GM15510 (cell line): ENCODE results near the gene ARID5B.
A peak's percentile ranks its signal among the peaks of the same experiment; 100 is the strongest.

Source experiments
- POLR2A ChIP-seq: IDR thresholded peaks from 3 replicates; pipeline ENCODE4 v1.6.1; 2011; ENCODE audit warnings: borderline replicate concordance; ENCODE audit not compliant: insufficient read length; ENCODE audit errors: extremely low read depth

Gene ARID5B

DNA sequence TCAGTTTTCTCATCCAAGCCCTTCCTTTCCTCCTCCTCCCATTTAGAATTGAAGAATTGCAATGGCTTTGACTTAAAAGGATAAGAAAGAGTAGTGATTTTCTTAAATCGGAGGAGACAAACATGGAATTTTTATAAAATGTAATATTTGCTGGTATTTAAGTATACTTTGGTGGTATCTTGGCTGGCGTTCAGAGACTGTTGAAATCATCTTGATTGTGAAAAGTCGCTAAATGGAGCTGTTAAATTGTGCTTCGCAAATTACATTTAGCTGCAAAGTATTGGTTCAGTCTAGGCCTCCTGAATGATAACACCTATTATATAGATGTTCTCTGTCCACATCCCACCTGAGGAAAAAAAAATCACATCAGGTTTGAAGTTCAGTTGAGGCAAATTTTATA is 81.8 kb downstream of the ARID5B start:
- no peak for TF ChIP-seq POLR2A

DNA sequence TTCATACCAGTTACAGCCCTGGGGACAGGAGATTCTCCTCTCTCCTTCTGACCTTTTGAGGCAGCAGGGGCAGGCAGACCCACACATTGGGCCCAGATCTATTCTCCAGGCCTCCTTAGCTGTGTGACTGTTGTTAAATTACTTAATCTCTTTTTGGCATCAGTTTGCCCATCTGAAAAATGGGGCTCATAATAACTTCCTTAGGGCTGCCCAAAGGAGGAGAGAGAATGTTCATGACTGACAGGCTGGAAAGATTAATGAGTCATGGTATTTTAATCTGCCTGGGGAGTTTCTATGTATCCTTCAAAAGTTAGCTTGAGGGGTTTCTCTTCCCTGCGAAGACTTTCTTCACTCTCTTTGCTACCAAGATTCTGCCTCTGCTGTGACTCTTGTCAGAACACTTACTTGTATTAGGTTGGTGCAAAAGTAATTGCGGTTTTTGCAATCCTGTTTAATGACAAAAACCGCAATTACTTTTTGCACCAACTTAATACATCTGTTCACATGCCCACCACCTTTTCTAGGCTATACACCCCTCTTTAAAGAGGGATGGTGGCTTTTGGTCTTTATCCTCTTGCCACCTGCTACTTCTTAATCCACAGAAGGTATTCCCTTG is 83.4 kb downstream of the ARID5B start:
- TF ChIP-seq POLR2A = no peak

DNA sequence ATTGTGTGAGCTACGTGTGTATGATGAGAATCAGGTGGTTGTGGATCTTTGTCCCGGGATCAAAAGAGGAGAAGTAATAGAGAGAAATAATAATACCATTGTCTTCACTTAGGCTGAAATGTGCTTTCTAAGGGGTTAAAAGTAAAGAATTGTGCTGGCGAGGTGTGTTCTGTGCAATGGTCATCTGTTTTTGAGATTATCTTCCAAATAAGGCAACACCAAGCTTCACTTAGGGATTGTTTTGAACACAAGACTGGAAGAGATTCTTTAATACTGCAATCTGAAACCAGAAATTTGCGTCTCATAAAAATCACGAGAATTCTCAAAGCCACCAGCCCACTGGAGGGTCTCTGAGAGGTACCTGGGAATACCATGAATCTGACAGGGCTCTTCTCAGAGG is 84.2 kb downstream of the ARID5B start:
- TF ChIP-seq POLR2A = no peak

DNA sequence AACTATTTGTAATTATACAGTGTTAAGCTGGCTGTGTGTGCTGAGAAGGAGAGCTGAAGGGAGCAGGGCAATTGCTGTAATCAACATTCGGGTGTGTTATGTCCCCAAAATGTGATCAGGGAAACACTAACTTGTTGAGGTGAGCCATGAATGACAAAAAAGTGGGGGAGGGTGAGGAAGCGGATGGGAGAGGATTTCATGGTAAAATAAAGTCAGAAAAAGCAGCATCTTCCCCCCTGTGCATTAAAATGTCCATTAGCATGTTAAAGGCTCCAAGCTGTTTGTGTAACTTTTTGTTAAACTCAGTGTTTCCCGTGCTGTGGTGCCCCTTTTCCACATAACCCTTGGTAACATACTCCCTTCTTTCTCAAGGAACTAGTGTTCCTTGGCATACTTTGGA is 84.9 kb downstream of the ARID5B start:
- no peak for TF ChIP-seq POLR2A

DNA sequence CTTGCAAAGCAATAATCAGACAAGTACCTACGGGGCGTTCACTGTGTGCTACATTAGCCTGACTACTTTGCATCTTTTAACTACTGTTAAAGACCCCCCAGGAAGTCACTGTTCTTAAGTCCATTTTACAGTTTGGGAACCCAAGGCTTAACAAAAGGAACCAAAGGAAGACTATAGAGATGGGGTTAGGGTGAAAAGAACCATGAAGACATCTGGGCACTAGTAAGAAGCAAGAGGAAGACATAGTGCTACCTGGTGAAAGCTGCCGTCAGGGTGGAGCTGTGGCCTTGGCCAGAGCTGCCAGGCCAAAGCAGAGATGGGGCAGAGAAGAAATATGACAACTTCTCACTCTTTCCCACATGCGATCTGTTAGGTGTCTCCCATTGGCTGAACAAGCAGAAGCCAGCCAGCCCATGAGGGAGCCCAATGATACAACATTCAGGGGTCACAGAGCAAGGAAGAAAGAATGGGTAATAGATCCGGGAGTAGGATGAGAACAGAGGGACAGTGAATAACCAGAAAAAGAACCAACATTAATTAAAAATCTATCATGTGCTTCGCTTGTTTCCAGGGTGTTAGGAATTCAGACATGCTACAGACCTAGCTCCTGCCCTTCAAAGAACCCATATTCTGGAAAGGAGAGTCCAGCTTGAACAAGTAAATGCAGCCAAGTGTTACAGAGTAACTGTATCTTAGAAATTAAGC is 85.4 kb downstream of the ARID5B start:
- no peak for TF ChIP-seq POLR2A

DNA sequence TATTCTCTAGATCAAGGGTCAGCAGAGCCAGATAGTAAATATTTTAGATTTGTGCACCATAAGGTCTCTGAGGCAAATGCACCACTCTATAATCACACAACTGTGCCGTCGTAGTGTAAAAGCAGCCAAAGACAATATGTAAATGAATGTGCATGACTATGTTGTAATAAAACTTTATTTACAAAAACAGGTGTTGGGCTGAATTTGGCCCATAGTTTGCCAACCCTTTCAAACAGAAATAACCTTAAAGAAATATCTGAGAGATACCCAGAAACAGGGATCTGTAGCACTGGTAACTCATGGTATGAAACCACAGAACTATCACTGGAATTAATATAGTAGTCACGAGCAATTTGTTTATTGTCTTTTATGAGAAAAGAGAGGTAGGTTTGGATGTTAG is 86.0 kb downstream of the ARID5B start:
- no peak for TF ChIP-seq POLR2A

DNA sequence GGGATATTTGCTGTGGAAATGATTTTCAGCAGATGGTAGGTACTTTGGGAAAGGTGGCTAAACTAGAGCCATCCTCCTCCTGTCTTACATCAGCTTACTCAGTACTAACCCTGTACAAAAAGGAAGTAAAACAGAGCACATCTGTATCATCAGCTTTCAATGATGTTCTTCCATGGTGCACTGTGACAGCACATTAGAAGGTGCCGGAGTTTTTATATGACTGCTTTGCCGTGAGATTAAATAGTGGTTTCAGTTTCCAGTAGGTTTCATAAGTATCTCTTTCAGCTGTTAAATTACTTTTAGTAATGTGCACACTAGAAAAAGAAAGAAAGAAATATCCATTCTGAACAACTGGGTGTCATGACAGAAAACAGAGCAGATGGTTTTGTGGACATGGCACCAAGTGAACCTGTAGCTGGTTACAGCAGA is 86.5 kb downstream of the ARID5B start:
- TF ChIP-seq POLR2A = peak; percentile 30

DNA sequence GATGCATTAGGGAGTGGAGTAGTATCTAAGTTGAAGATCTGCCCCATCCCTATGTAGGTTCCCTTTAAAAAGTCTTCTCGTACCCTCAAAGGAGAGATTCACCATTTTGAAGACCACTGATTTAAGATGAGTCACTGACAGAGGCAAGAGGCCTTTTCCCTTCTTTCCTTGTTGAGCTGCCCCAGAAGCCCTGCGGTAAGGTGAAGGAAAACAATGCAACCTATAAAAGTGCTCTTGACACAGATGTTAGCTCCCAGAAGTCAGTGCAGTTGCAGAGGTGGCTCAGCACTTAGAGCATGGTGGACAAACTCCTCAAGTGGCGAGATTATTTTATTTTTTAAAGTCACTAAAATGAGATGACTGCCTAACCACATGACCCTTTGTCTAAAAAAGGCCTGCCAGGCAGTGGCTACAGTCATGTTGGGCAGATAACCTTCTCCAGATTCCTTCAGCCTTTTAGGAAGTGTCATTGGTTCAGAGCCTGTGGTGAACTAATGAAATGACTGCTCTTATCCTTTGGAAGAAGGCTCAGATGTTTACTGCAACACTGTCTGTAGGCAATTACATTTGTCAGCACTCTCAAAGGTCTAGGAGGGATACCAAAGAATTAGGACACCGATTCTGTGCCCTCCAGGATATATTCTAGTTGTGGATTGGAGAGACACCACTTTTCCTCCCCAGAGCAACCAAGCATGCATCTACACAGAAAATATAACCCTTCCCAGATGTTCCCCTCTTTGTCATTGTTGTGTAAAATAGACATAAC is 88.7 kb downstream of the ARID5B start:
- no peak for TF ChIP-seq POLR2A

DNA sequence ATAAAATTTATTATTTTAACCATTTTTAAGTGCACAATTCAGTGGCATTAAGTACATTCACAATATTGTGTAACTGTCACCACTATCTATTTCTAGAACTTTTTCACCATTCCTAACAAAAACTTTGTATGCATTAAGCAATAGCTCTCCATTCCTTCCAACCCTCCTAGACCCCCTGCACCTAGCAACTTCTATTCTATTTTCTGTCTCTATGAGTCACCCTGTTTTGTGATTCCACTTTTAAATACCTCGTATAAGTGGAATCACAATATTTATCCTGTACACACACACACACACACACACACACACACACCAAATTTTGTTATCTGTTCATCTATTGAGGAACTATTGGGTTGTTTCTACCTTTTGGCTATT is 89.2 kb downstream of the ARID5B start:
- no peak for TF ChIP-seq POLR2A

DNA sequence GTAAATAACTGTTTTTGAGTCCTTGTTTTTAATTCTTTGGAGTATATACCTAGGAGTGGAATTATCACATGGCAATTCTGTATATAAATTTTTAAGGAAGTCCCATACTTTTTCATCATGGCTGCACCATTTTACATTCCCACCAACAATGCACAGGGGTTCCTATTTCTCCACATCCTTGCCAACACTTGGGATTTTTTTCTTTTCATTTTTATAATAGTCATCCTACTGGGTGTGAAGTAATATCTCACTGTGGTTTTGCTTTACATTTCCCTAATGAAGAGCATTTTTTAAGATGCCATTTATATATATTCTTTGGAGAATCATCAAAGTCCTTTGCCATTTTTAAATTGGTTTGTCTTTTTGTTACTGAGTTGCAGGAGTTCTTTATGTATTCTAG is 89.7 kb downstream of the ARID5B start:
- no peak for TF ChIP-seq POLR2A

DNA sequence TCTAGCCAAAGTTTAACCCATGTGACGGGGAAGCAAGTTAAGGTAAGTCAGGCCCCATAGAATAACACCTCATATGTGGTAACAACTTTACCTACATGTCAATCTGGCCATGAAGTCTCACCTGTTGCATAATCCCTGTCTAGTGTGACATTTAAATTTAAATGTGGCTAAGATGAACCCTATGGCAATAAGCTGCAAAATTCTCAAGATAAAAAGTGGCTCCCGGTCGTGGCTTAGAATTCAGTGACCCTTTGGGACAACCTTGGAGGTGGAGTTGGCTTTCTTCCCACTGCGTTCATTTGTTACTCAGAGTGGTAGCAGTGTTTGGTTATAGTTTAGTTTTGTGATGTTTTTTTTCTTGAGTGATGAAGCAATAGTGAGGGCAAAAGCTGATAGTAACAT is 90.6 kb downstream of the ARID5B start:
- TF ChIP-seq POLR2A = no peak

DNA sequence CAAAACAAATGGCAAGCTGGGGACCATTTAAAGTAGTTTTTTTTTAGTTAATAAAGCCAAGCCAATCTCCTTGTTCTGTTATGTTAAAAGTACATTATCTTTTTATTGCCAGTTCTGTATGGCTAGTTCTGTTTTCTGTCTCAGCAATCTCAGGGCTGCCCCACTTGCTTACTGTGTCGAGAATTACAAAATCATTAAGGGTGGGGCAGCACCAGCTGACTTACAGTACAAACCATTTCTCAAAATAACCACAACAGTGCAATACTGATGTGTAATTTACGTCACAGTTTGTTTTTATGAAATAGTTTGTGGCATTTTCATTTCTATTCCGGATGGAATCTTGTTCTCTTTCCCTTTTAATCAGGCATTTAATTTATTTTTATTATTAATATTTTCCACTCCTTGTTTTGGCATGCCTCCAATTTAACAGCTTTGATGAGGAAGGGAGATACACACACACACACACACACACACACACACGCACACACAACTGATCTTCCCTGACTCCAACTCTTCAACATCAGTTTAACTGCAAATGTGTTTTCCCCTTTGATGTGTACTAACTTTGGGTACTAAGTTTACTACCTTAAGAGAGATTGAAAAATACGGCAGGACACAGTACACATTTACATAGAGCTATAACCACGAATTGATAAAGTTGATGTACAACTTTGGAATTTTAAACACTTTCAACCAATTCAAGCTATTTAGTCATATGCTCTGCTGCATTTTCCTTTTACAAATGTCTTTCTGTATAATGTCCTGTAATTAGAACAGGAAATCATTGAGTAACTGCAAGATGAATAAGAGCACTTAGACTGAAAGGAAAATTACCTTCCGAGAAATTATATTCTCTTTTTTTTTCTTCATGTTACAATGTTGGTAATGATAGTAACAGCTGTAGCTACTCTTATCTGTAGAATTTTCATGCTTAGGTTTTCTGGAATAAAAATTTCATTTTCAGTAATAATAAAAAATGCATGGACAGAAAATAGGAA is 91.5 kb downstream of the ARID5B start:
- no peak for TF ChIP-seq POLR2A

DNA sequence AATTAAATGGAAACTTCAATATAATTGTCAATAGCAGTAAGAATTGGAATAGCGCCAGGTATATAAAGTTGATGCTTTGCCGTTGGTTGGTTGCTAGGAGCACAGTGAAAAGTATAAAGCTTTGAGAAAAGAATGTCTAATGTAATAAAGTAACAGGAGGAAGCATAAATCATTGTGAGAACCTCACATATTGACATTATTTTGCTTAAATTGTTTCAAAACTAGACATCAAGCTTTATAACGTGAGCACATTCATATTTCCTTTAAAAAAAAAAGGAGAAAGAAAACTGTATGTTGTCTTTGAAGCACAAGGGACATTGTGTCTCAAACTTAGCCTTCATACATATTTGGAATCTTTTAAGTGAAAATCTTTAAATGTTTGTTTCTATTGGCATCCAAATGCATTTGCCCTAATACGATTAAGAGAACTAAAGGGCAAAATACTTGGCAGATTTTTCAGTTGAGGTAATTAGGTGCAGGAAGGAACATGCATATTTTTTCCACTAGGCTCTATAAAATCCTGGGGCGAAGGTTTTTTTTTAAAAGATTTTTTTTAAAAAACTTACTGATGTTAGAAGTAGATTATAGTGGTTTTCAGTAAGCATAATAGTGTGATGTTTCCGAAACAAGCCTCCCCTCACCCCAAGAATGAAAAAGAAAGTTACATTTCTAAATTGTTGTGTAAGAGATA is 92.4 kb downstream of the ARID5B start:
- TF ChIP-seq POLR2A = no peak

DNA sequence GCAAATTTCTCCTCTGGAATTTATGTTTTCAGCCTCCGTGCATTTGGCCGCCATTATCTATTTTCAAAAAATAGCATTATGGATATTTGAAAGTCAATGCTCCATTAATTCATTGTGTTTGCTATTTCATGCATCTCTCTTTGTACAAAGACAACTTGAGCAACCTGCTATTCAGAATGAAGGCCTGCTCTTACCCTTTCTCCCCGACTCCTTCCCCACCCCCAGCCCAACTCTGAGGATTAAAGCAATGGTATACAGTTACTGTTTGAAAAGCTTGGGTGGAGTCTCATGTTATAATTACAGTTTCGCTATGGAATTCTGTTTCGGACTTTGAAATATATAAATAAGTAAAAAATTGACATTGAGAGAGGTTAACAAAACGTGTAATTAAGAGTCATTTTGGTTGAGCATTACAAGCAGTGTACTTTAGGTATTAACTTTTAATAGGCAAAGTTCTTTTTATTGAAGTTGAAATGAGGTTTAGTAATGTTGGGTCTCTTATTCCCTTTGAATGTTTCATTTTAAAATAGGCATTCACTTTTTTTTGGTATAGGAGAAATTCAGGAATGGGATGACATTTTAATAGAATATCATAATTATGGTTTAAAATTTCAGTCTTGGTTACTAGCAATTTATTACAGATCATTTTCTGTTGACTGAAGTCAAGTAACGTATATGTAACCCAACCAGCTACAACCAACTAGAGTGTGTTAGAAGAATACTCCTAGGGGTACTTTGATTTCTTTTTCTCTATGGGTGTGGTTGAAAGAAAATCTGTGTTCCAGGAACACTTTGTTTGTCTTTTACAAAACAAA is 93.1 kb downstream of the ARID5B start:
- no peak for TF ChIP-seq POLR2A

DNA sequence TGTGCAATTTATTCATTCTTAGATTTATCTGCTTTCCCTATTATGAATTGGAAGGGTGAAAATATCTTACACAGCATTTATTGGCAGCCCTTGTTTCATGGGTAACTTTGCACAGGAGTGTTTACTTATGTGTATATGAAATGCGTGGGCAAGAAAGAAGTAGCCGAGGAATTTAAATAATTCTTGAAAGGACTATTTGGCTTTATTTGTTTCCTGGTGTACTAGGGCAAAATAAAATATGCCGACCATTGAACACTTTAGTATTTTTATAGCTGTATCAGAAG is 93.7 kb downstream of the ARID5B start:
- no peak for TF ChIP-seq POLR2A
